HCT116 (cell line): ENCODE measurements around the gene ASB10. TPM values are rescaled to one million over a fixed set of nuclear protein-coding genes. Genes with fewer than 3 reads are reported as not detected.
A peak's percentile ranks its signal among the peaks of the same experiment; 100 is the strongest.

ENCODE experiments used
- ATAC-seq: fragments of 200-7000 bp; cut with Tn5 transposase; 2 replicates; pipeline ENCODE4 v1.9.1; 2020; ENCODE audit warnings: mild to moderate bottlenecking, moderate library complexity
- BruUV-seq: library from RNA; stranded (reverse); fragments of 400-500 nt; replicated peaks from 2 replicates; lab custom pipeline; 2021; lab: Mats Ljungman, UMichigan
- CTCF ChIA-PET: fragments of 300-600 bp; sonication (Branson Sonifier 250); formaldehyde crosslinking; loops from one replicate; lab custom pipeline; 2021; ENCODE audit warnings: antibody characterized with exemption; lab: Charles Lee
- POLR2A ChIA-PET: fragments of 300-600, 350-600 bp; sonication (Branson Sonifier 250); formaldehyde crosslinking; loops from one replicate; lab custom pipeline; 2021; ENCODE audit warnings: antibody characterized with exemption; lab: Charles Lee
- RAD21 ChIA-PET, 2 experiments: fragments of 300-600 bp; sonication (Branson Sonifier 250); formaldehyde crosslinking; loops; one replicate each; lab custom pipeline; 2023; ENCODE audit warnings: low total read pairs in 2 of 2; ENCODE audit not compliant: uncharacterized antibody in 2 of 2, unreplicated experiment in 2 of 2, low non-redundant PET in 1 of 2; lab: Charles Lee
- DNase-seq: peaks from one replicate; pipeline ENCODE4 v3.0.0-alpha.2; 2010; ENCODE audit warnings: low read depth, low spot score
- H2AFZ ChIP-seq: fragments of 200-600 bp; shearing (Covaris generic), sonication (generic); 2 replicates; pipeline ENCODE4 v1.6.1; 2017; ENCODE audit warnings: low read depth, mixed run types, mixed read lengths, antibody characterized with exemption, low read length; ENCODE audit not compliant: poor library complexity, severe bottlenecking
- H3K27ac ChIP-seq: 2 replicates; pipeline ENCODE4 v1.5.1; 2012; ENCODE audit warnings: low read depth, low read length
- H3K27me3 ChIP-seq: fragments of 200-600 bp; sonication (generic); 2 replicates; pipeline ENCODE4 v1.6.1; 2016; ENCODE audit warnings: mixed run types, low read length, mixed read lengths; ENCODE audit not compliant: insufficient read depth
- H3K36me3 ChIP-seq, 2 experiments: fragments of 200-500 bp in 1 of 2; fragments of 200-600 bp in 1 of 2; sonication (Bioruptor generic) in 1 of 2; sonication (generic) in 1 of 2; 2 replicates each; pipeline versions ENCODE4 v1.5.1 to v1.6.1; 2014 to 2016; ENCODE audit warnings: low read length in 2 of 2, inconsistent platforms in 1 of 2, mixed read lengths in 1 of 2, mixed run types in 1 of 2; ENCODE audit not compliant: insufficient read depth in 2 of 2, control insufficient read depth in 1 of 2
- H3K4me1 ChIP-seq, 2 experiments: fragments of 200-600 bp in 1 of 2; sonication (generic) in 1 of 2; 2 replicates each; pipeline versions ENCODE4 v1.5.1 to v1.6.1; 2012 to 2017; ENCODE audit warnings: low read length in 2 of 2, inconsistent platforms in 1 of 2, mild to moderate bottlenecking in 1 of 2, mixed read lengths in 1 of 2, mixed run types in 1 of 2, moderate library complexity in 1 of 2; ENCODE audit not compliant: insufficient read depth in 2 of 2, control insufficient read depth in 1 of 2
- H3K4me2 ChIP-seq: fragments of 200-600 bp; sonication (generic); 2 replicates; pipeline ENCODE4 v1.6.1; 2017; ENCODE audit warnings: mixed run types, low read length, mixed read lengths
- H3K4me3 ChIP-seq, 2 experiments: fragments of 200-600 bp in 1 of 2; sonication (generic) in 1 of 2; replicated peaks in 1 of 2; 2 replicates each; pipeline ENCODE4 v1.5.1; 2011 to 2016; ENCODE audit warnings: low read length in 2 of 2, control low read depth in 1 of 2, low read depth in 1 of 2, mild to moderate bottlenecking in 1 of 2, mixed read lengths in 1 of 2, mixed run types in 1 of 2
- H3K79me2 ChIP-seq: fragments of 200-600 bp; sonication (generic); 2 replicates; pipeline ENCODE4 v1.6.1; 2017; ENCODE audit warnings: mild to moderate bottlenecking, mixed run types, low read length, moderate library complexity, mixed read lengths; ENCODE audit not compliant: insufficient read depth
- H3K9ac ChIP-seq: fragments of 200-600 bp; sonication (generic); 2 replicates; pipeline ENCODE4 v1.6.1; 2016; ENCODE audit warnings: low read length, mixed read lengths
- H3K9me2 ChIP-seq: fragments of 200-600 bp; sonication (generic), shearing (Covaris generic); 2 replicates; pipeline ENCODE4 v1.6.1; 2017; ENCODE audit warnings: mixed run types, mild to moderate bottlenecking, moderate library complexity; ENCODE audit not compliant: insufficient read depth
- H3K9me3 ChIP-seq, 2 experiments: fragments of 200-500 bp in 1 of 2; fragments of 200-600 bp in 1 of 2; sonication (Bioruptor generic) in 1 of 2; sonication (generic) in 1 of 2; 2 replicates each; pipeline ENCODE4 v1.6.1; 2014 to 2017; ENCODE audit warnings: low read length in 2 of 2, mixed read lengths in 2 of 2, inconsistent platforms in 1 of 2, low read depth in 1 of 2, mild to moderate bottlenecking in 1 of 2, mixed run types in 1 of 2, moderate library complexity in 1 of 2; ENCODE audit not compliant: control insufficient read depth in 1 of 2, insufficient read depth in 1 of 2
- H4K20me1 ChIP-seq: fragments of 200-600 bp; sonication (generic), shearing (Covaris generic); 2 replicates; pipeline ENCODE4 v1.6.1; 2017; ENCODE audit warnings: mixed run types, mild to moderate bottlenecking, moderate library complexity; ENCODE audit not compliant: insufficient read depth
- CBX3 ChIP-seq: IDR thresholded peaks from 2 replicates; pipeline ENCODE4 v1.6.1; 2012; ENCODE audit warnings: low read depth
- CEBPB ChIP-seq: IDR thresholded peaks from 2 replicates; pipeline ENCODE4 v1.6.1; 2012; ENCODE audit warnings: low read depth
- EGR1 ChIP-seq: IDR thresholded peaks from 2 replicates; pipeline ENCODE4 v1.6.1; 2012; ENCODE audit warnings: low read depth
- ELF1 ChIP-seq: IDR thresholded peaks from 2 replicates; pipeline ENCODE4 v1.6.1; 2012; ENCODE audit warnings: low read depth, borderline replicate concordance
- EZH2 ChIP-seq: fragments of 200-600 bp; sonication (generic); IDR thresholded peaks from 2 replicates; pipeline ENCODE4 v1.6.1; 2017; ENCODE audit warnings: antibody characterized with exemption, mixed run types
- FOSL1 ChIP-seq: IDR thresholded peaks from 2 replicates; pipeline ENCODE4 v1.6.1; 2012; ENCODE audit warnings: low read depth
- JUND ChIP-seq: IDR thresholded peaks from 2 replicates; pipeline ENCODE4 v1.6.1; 2012
- POLR2A ChIP-seq: IDR thresholded peaks from 2 replicates; pipeline ENCODE4 v1.7.0; 2011; ENCODE audit warnings: borderline replicate concordance; ENCODE audit not compliant: insufficient read depth, insufficient read length; ENCODE audit errors: extremely low read depth
- POLR2AphosphoS5 ChIP-seq: IDR thresholded peaks from 2 replicates; pipeline ENCODE4 v1.6.1; 2011; ENCODE audit warnings: mild to moderate bottlenecking, low read depth, low read length, moderate library complexity
- RAD21 ChIP-seq: IDR thresholded peaks from 2 replicates; pipeline ENCODE4 v1.6.1; 2012; ENCODE audit warnings: low read depth, mild to moderate bottlenecking
- REST ChIP-seq: IDR thresholded peaks from 2 replicates; pipeline ENCODE4 v1.6.1; 2012; ENCODE audit warnings: low read depth
- SIN3A ChIP-seq: IDR thresholded peaks from 2 replicates; pipeline ENCODE4 v1.6.1; 2012; ENCODE audit warnings: low read depth
- SP1 ChIP-seq: IDR thresholded peaks from 2 replicates; pipeline ENCODE4 v1.6.1; 2012; ENCODE audit warnings: low read depth
- TCF7L2 ChIP-seq: IDR thresholded peaks from 2 replicates; pipeline ENCODE4 v1.7.0; 2011; ENCODE audit warnings: borderline replicate concordance, inconsistent platforms; ENCODE audit not compliant: insufficient read depth, insufficient read length; ENCODE audit errors: extremely low read depth
- YY1 ChIP-seq: IDR thresholded peaks from 2 replicates; pipeline ENCODE4 v1.6.1; 2011; ENCODE audit warnings: low read length, low read depth, moderate library complexity, mild to moderate bottlenecking; ENCODE audit not compliant: insufficient replicate concordance; ENCODE audit errors: extremely low read depth
- ZFX ChIP-seq: fragments of 450-650 bp; IDR thresholded peaks from 2 replicates; pipeline ENCODE4 v1.6.1; 2017
- intact Hi-C: fragments of 100-400 bp; cut with micrococcal nuclease; formaldehyde crosslinking; loops from 2 replicates; pipeline ENCODE4 v1.10.0; 2022
- total RNA-seq: library from RNA; stranded (reverse); gene quantifications from one replicate; pipeline ENCODE4 v1.2.1, GENCODE V29; 2021; ENCODE audit not compliant: unreplicated experiment
- TF ChIP-seq, protein P1 (sequence below): IDR thresholded peaks from 2 replicates; pipeline ENCODE4 v1.6.1; 2011; ENCODE audit warnings: mild to moderate bottlenecking, low read length, moderate library complexity; ENCODE audit not compliant: insufficient replicate concordance; ENCODE audit errors: extremely low read depth
- TF ChIP-seq, protein P2 (sequence below): IDR thresholded peaks from 2 replicates; pipeline ENCODE4 v1.6.1; 2012
- TF ChIP-seq, protein P3 (sequence below): IDR thresholded peaks from 2 replicates; pipeline ENCODE4 v1.6.1; 2012

ASB10 gene
- total RNA-seq, 1 experiment from 2014 or later, result not detected

- ChIA-PET CTCF (interaction anchor here (1.4 kb wide), 1 partner anchor 56 kb away, joined by 5 read pairs; no protein-coding TSS in a partner anchor), POLR2A (interaction anchor here (1.3 kb wide), 1 partner anchor 51 kb away, joined by 3 read pairs; no protein-coding TSS in a partner anchor)
Observed at GRCh38 chr7:151166629-151167196, 20.3 kb downstream of the ASB10 start.

More at GRCh38 chr7:151166629-151167196, 20.3 kb downstream of the ASB10 start:
- RAD21 ChIA-PET, result interaction anchor here (0.6 to 0.7 kb wide), 2 partner anchors 82 to 285 kb away, joined by 3 to 10 read pairs; no protein-coding TSS in a partner anchor
- TF ChIP-seq, protein P1, sequence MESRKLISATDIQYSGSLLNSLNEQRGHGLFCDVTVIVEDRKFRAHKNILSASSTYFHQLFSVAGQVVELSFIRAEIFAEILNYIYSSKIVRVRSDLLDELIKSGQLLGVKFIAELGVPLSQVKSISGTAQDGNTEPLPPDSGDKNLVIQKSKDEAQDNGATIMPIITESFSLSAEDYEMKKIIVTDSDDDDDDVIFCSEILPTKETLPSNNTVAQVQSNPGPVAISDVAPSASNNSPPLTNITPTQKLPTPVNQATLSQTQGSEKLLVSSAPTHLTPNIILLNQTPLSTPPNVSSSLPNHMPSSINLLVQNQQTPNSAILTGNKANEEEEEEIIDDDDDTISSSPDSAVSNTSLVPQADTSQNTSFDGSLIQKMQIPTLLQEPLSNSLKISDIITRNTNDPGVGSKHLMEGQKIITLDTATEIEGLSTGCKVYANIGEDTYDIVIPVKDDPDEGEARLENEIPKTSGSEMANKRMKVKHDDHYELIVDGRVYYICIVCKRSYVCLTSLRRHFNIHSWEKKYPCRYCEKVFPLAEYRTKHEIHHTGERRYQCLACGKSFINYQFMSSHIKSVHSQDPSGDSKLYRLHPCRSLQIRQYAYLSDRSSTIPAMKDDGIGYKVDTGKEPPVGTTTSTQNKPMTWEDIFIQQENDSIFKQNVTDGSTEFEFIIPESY, result no peak
- TF ChIP-seq POLR2AphosphoS5, result no peak
- no peak for TF ChIP-seq FOSL1
- no peak for TF ChIP-seq ELF1
- TF ChIP-seq SIN3A, result no peak
- TF ChIP-seq EZH2, result no peak
- TF ChIP-seq RAD21, result no peak
- no peak for TF ChIP-seq CEBPB
- TF ChIP-seq EGR1, result no peak
- TF ChIP-seq POLR2A, result no peak
- TF ChIP-seq CBX3, result no peak
- TF ChIP-seq, protein P2, sequence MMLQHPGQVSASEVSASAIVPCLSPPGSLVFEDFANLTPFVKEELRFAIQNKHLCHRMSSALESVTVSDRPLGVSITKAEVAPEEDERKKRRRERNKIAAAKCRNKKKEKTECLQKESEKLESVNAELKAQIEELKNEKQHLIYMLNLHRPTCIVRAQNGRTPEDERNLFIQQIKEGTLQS, result no peak
- TF ChIP-seq REST, result no peak
- no peak for TF ChIP-seq YY1
- no peak for TF ChIP-seq TCF7L2
- no peak for TF ChIP-seq SP1
- TF ChIP-seq JUND, result no peak
- TF ChIP-seq, protein P3, sequence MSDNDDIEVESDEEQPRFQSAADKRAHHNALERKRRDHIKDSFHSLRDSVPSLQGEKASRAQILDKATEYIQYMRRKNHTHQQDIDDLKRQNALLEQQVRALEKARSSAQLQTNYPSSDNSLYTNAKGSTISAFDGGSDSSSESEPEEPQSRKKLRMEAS, result no peak
- TF ChIP-seq ZFX, result no peak
- Histone ChIP-seq H3K4me2 (peak overlapping the region; percentile 94), H3K36me3 (no peaks in the 10 kb centered on the region), H3K9me3 (no peaks in the 10 kb centered on the region), H3K9ac (no peak overlapping the region), H2AFZ (no peak overlapping the region), H3K27me3 (no peaks in the 10 kb centered on the region), H3K4me3 (peak overlapping the region; percentile 49 to 68), H3K79me2 (no peaks in the 10 kb centered on the region), H3K9me2 (no peaks in the 10 kb centered on the region), H3K4me1 (peaks cover 0 to 12% of the 10 kb centered on the region in 2 experiments; a peak in 2 of 4 replicates), H3K27ac (no peak overlapping the region), H4K20me1 (no peaks in the 10 kb centered on the region)
- ATAC-seq (no peak), DNase-seq (no peak)
- intact Hi-C loops, result no loop called here
- BruUV-seq, result no TSS peak
